Motor neuron (in vitro differentiated cells): ENCODE measurements around the gene LDLRAD4. TPM values are rescaled to one million over a fixed set of nuclear protein-coding genes. Genes with fewer than 3 reads are reported as not detected.

ENCODE experiments used
- ATAC-seq, 8 experiments: fragments of 200-7000 bp; cut with Tn5 transposase; replicated peaks in 6 of 8; 2 replicates each; pipeline ENCODE4 v1.8.0; 2021; ENCODE audit warnings: mild to moderate bottlenecking in 8 of 8, moderate library complexity in 8 of 8
- H3K27ac ChIP-seq, 2 donors: fragments of 250-450 bp; sonication (Bioruptor Pico); 2 replicates each; pipeline ENCODE4 v1.9.0; 2021; ENCODE audit warnings: antibody characterized with exemption in 2 of 2, mild to moderate bottlenecking in 2 of 2, moderate library complexity in 1 of 2
- H3K4me1 ChIP-seq, 2 donors: fragments of 250-450 bp; sonication (Bioruptor Pico); replicated peaks in 1 of 2; 2 replicates each; pipeline ENCODE4 v1.6.1; 2021; ENCODE audit warnings: antibody characterized with exemption in 2 of 2, mild to moderate bottlenecking in 2 of 2, moderate library complexity in 1 of 2
- H3K4me3 ChIP-seq, 5 donors: fragments of 250-450 bp; sonication (Bioruptor Pico); 2 replicates each; pipeline ENCODE4 v1.9.0; 2021; ENCODE audit warnings: antibody characterized with exemption in 5 of 5, mild to moderate bottlenecking in 5 of 5, moderate library complexity in 4 of 5
- WGBS, 10 experiments: fragments of 450-650 bp; shearing (Covaris generic); methylation state at CpG; one replicate each; pipeline ENCODE4 v1.0.0; 2022; 5-methylcytosine and 5-hydroxymethylcytosine counted together
- in situ Hi-C, 9 experiments: fragments of 400-800 bp; cut with MboI; loops; one replicate each; pipeline ENCODE4 v1.15.0; 2021; ENCODE audit warnings: low sequenced_read_pairs in 9 of 9, low pct_unique_long_range_greater_than_20kb in 2 of 9; ENCODE audit not compliant: unreplicated experiment in 9 of 9
- total RNA-seq, 8 experiments: library from RNA; unstranded; fragments of 300-600 nt; gene quantifications; 2 replicates each; pipeline versions ENCODE4 v1.2.3 to v1.2.4, GENCODE V29; 2022

Gene LDLRAD4
- total RNA-seq, 8 experiments from 2014 or later: 0.25 to 39.8 (median 1.8) TPM

DNA sequence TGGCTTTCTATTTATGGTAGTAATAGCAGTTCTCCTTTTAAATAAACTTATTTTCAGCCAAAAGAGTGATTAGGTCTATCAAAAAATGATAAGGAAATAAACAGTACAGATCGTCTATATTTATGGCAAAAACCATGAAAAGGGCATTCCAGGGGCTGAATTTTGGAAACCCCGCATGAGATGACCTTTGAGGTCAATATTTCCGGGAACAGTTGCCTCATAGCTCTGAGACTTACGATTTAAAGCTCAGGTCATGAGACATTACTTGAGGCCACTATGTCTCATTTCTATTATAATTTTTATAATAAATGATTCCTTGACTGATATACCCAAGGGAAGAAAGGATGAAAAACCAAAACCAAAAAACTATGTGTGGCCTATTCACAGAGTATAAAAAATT is 101.1 kb downstream of the LDLRAD4 start:
- Histone ChIP-seq H3K27ac (no peak overlapping the region), H3K4me3 (no peak overlapping the region), H3K4me1 (no peaks in the 10 kb centered on the region)
- no peak for ATAC-seq
- 0 to 88% (median 66%) methylated on average over 1 to 4 of the region's 4 CpGs; no CpG with 5 or more reads in 2 of the 10 experiments for WGBS, 10 experiments
- in situ Hi-C loops: no loop called here

DNA sequence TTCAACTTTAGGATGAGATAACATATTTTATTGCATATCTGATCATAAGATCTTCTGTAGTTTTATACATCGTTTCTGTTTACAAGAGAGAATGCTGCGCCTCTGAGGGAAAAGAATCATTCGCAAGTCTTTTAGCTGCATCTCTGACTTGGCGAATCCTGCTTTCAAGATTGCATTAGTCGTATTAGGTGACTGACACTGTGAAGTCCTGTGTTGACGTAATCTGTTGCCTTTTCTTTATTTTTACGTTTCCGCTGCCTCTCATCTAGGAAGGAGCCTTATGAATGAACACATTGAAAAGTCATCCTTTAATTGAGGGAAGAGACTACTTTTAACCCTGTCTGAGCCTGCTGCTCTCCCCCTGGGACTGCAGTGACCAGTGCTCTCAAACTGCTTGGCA is 101.5 kb downstream of the LDLRAD4 start:
- Histone ChIP-seq H3K4me1 (no peaks in the 10 kb centered on the region), H3K27ac (no peak overlapping the region), H3K4me3 (no peak overlapping the region)
- in situ Hi-C loops: no loop called here
- ATAC-seq: no peak
- 61 to 89% (median 84%) methylated on average over 3 to 8 of the region's 8 CpGs; no CpG with 5 or more reads in 2 of the 10 experiments for WGBS, 10 experiments

DNA sequence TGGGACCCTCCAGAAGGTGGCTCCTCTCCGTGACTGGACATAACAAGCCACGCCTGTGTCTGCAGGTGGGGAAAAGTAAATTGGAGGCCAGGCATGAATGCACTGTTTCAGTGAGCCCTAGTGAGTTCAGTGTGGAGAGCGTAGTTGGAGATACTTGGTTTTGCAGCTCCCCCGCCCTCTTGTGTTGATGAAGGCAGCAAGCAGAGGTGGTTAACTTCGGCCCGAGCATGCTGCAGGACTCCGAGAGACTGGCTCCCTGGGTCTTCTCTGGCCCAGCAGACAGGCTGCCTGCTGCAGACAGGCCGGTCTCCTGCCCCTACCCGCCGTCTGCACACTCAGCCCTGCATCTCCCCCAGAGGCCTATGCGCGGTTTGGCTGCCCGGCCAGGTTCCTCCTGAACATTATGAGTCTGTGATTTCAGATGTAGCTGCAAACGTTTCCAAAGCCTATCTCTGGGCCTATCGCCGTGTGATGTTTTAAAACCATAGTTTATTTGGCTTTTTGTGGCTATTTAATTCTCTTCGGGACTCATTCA is 102.4 kb downstream of the LDLRAD4 start:
- WGBS, 10 experiments: 50 to 100% (median 90%) methylated on average over 2 to 11 of the region's 17 CpGs; no CpG with 5 or more reads in 1 of the 10 experiments
- no peak for ATAC-seq
- in situ Hi-C loops: no loop called here
- Histone ChIP-seq H3K27ac (no peak overlapping the region), H3K4me1 (no peaks in the 10 kb centered on the region), H3K4me3 (no peak overlapping the region)

DNA sequence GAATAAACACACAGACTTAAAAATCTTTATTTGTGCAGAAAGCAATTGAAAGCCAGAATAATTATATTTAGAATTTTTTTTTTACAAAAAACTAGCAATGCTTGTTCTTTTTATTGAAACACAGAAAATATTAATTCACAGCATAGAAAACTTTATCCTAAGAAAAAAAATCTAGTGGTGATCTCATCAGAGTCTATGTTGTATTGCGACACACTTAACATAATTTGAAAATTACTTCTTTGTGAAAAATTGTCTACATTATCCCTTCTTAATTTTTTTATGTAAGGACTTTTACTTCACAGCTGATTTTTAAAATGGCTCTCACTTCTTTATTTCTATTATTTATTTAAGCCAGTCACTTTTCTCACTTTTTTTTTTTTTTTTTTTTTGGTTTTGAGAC is 103.4 kb downstream of the LDLRAD4 start:
- no peaks in the 10 kb centered on the region for H3K4me1 ChIP-seq
- no peak for ATAC-seq
- WGBS, 10 experiments: 17 to 73% (median 42%) methylated on average over 1 of the region's 1 CpG
- no peak overlapping the region for H3K27ac ChIP-seq
- in situ Hi-C loops: no loop called here
- H3K4me3 ChIP-seq: no peak overlapping the region

DNA sequence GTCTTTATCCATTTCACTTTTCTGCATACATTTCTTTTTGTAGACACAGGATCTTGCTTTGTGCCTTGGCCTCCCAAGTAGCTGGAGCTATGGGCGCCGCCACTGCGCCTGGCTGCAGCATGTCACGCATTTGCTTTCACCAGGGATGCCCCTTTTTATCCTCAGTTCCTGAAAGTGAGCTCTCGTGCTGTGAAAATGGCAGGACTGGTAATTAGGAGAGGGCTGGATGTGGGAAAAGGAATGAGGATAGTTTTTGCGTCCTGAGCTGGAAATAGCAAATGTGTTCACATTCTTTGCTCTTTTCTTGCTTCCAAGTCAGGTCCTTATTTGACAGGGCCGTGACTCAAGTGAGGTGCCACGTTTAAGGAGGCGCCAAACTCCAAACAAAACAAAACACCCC is 104.6 kb downstream of the LDLRAD4 start:
- WGBS, 10 experiments: 67 to 93% (median 81%) methylated on average over 1 to 9 of the region's 9 CpGs; no CpG with 5 or more reads in 2 of the 10 experiments
- in situ Hi-C loops: no loop called here
- Histone ChIP-seq H3K4me1 (no peaks in the 10 kb centered on the region), H3K4me3 (no peak overlapping the region), H3K27ac (no peak overlapping the region)
- no peak for ATAC-seq

DNA sequence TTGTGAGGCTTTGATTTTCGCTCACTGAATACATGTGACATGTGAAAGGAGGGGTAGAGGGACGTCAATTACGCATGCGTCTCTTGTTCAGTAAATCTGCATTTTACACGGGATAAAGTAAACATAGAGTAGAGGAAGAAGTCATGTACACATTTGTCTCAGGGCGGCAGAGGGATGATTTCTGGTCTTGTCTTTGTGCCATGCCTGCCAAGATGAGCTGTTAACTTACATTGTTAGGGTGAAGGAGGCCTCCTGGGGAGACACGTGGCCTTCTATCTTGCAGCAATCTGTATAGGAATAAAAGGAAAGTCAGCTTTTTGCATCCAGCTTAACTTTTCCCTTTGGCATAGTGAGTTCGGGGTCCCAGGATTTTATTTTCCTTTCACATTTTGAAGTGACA is 106.3 kb downstream of the LDLRAD4 start:
- WGBS, 10 experiments: 58 to 88% (median 76%) methylated on average over 1 to 8 of the region's 8 CpGs; no CpG with 5 or more reads in 1 of the 10 experiments
- in situ Hi-C loops: no loop called here
- H3K27ac ChIP-seq: no peak overlapping the region
- H3K4me3 ChIP-seq: no peak overlapping the region
- H3K4me1 ChIP-seq: no peaks in the 10 kb centered on the region
- ATAC-seq: peak in 4 of 8 experiments; percentile 40 to 78 (median 55)

DNA sequence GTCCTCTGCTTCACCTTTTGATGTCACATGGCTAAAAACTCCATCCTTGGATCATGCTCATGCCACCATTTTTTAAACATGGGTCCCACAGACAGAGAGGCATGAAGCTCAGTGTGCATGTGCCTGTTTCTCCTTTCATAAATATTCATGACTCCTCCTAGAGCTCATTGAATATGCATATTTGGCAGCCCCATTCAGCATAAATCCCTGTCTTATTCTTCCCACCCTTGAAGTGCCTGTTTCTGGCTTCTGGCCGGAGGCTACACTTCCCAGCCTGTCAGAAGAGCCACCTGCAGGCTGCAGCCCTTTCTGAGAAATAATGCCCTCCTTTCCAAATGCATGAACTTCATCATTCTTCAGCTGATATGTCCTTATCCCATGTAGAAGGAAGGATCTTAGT is 109.7 kb downstream of the LDLRAD4 start:
- Histone ChIP-seq H3K27ac (no peak overlapping the region), H3K4me1 (no peaks in the 10 kb centered on the region), H3K4me3 (no peak overlapping the region)
- 30 to 100% (median 86%) methylated on average over 1 of the region's 1 CpG; no CpG with 5 or more reads in 6 of the 10 experiments for WGBS, 10 experiments
- in situ Hi-C loops: no loop called here
- peak in 3 of 8 experiments; percentile 91 to 97 (median 95) for ATAC-seq

DNA sequence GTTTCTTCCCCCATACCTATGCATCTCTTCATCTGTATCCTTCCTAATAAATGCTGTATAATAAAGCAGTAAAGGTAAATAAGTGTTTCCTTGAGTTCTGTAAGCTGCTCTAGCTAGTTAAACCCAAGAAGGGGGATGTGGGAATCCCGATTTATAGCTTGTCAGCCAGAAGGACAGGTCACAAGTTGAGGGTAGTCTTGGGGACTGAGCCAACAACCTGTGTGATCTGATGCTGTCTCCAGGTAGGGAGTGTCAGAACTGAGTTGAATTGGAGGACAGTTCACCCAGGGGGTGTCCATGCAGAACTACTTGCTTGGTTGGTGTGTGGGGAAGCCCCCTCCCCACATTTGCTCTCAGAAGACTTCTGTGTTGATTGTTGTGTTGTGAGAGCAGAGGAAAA is 112.4 kb downstream of the LDLRAD4 start:
- Histone ChIP-seq H3K4me3 (no peak overlapping the region), H3K4me1 (no peaks in the 10 kb centered on the region), H3K27ac (no peak overlapping the region)
- 17 to 100% (median 63%) methylated on average over 1 of the region's 1 CpG; no CpG with 5 or more reads in 6 of the 10 experiments for WGBS, 10 experiments
- ATAC-seq: no peak
- in situ Hi-C loops: no loop called here

DNA sequence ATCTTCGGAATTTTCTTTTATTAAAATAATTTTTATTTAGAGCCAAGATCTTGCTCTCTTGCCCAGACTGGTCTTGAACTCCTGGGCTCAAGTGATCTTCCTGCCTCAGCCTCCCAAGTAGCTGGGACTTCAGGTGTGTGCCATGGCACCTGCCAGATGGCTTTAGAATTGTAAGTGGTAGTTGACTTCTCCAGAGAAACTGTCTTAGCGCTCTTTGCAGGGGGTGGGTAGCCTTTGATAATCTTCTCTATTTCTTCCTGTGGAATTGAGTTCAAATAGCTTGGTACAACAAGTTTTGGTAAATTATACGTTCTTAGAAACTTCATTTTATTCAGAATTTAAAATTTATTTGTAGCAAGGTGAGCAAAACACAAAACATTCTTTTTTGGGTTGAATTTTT is 113.3 kb downstream of the LDLRAD4 start:
- Histone ChIP-seq H3K4me3 (no peak overlapping the region), H3K27ac (no peak overlapping the region), H3K4me1 (no peaks in the 10 kb centered on the region)
- in situ Hi-C loops: no loop called here
- ATAC-seq: no peak
- WGBS, 10 experiments: 14 to 87% (median 68%) methylated on average over 1 to 3 of the region's 3 CpGs

DNA sequence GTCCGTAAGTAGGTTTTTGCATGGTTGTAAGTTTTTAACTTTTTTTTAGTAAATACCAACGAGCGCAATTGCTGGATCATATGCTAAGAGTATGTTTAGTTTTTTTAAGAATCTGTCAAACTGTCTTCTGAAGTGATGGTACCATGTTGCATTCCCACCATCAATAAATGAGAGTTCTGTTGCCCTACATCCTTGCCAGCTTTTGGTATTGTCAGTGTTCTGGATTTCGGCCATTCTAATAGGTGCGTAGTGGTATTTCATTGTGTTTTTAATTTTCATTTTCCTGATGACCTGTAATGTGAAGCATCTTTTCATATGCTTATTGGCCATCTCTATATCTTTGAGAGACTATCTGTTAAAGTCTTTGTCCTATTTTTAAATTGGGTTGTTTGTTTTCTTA is 114.3 kb downstream of the LDLRAD4 start:
- in situ Hi-C loops: no loop called here
- 58 to 80% (median 75%) methylated on average over 3 to 5 of the region's 5 CpGs; no CpG with 5 or more reads in 1 of the 10 experiments for WGBS, 10 experiments
- no peak overlapping the region for H3K27ac ChIP-seq
- ATAC-seq: no peak
- no peaks in the 10 kb centered on the region for H3K4me1 ChIP-seq
- no peak overlapping the region for H3K4me3 ChIP-seq

DNA sequence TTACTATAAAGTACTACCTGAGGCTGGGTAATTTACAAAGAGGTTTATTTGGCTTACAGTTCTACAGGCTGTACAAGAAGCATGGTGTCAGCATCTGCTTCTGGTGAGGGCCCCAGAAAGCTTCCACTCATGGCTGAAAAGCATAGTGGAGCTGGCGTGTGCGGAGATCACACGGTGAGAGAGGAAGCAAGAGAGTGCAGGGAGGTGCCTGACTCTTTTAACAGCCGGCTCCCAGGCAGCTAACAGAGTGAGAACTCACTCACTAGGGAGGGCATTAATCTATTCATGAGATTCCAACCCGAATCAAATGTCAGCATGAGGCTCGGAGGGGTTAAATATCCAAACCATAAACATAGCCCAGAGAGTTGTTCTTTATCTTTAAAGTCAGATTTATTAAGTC is 117.3 kb downstream of the LDLRAD4 start:
- in situ Hi-C loops: no loop called here
- H3K4me3 ChIP-seq: no peak overlapping the region
- H3K4me1 ChIP-seq: no peaks in the 10 kb centered on the region
- H3K27ac ChIP-seq: no peak overlapping the region
- no peak for ATAC-seq
- 40 to 54% (median 48%) methylated on average over 2 to 6 of the region's 6 CpGs; no CpG with 5 or more reads in 2 of the 10 experiments for WGBS, 10 experiments

DNA sequence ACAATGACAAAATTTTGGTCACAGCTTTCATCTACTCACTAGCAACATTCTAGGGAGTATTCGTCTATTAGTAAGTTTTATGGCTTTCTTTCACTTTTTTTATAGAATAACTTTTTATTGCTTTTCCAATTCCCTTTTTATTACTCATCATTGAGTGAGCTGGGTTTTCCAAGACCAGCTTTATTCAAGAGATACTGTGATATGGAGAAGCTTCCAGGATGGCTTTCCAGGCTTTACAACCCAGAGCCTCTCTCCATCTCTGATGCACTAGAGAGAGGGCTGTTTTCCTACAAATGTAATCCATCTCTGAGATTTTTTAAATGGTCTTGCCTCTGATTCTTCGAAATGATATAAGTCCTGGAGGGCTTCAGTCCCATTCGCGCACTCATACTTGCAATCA is 118.3 kb downstream of the LDLRAD4 start:
- Histone ChIP-seq H3K4me3 (no peak overlapping the region), H3K27ac (no peak overlapping the region), H3K4me1 (no peaks in the 10 kb centered on the region)
- 21 to 100% (median 72%) methylated on average over 1 to 4 of the region's 4 CpGs for WGBS, 10 experiments
- no peak for ATAC-seq
- in situ Hi-C loops: no loop called here

DNA sequence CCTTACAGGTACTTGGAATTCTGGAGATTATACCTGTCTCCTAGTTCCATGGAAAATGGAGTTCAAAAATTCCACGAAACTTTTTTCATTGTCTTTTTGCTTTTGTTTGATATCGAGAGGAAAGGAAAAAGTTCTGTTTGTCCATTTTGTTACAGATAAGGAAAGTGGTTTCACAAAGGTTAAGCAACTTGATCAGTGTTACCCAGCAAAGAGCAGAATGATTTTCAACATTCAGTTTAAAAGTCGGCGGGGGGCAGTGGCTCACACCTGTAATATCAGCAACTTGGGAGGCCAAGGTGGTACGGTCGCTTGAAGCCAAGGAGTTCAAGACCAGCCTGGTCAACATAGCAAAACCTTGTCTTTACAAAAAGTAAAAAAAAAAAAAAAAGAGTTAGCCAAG is 118.8 kb downstream of the LDLRAD4 start:
- in situ Hi-C loops: no loop called here
- Histone ChIP-seq H3K4me1 (no peaks in the 10 kb centered on the region), H3K27ac (no peak overlapping the region), H3K4me3 (no peak overlapping the region)
- ATAC-seq: no peak
- 80 to 91% (median 86%) methylated on average over 2 to 6 of the region's 6 CpGs for WGBS, 10 experiments

DNA sequence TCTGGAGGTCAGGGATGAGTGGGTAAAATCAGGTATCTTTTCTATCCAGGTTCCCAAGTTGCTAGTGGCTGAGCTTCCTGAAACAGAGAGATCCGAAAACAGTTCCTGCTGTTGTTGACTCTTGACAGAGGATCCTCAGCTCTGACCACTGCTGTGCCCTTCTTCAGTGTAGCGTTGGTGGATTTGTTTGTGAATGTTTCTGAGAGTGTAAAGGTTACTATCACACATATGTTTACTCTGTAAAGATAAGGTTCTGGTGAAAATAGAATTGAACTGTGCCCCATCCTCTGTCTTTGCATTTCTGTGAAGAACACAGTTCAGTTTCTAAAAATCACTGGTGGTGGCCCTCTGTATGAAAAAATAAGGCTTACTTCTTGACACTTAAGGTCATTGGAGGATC is 119.8 kb downstream of the LDLRAD4 start:
- in situ Hi-C loops: no loop called here
- H3K27ac ChIP-seq: no peak overlapping the region
- no peak for ATAC-seq
- H3K4me3 ChIP-seq: no peak overlapping the region
- WGBS, 10 experiments: 21 to 100% (median 70%) methylated on average over 1 to 2 of the region's 2 CpGs; no CpG with 5 or more reads in 1 of the 10 experiments
- H3K4me1 ChIP-seq: no peaks in the 10 kb centered on the region
